HepG2 (cell line): Measurements from ENCODE around the gene CPNE4. TPM values are rescaled to one million over a fixed set of nuclear protein-coding genes. Genes with fewer than 3 reads are reported as not detected.

Experiments
- ATAC-seq: fragments of 200-7000 bp; cut with Tn5 transposase; 3 replicates; pipeline ENCODE4 v1.9.1; 2020; ENCODE audit warnings: mild to moderate bottlenecking, moderate library complexity
- BruUV-seq: library from RNA; stranded (reverse); fragments of 400-500 nt; replicated peaks from 2 replicates; lab custom pipeline; 2021; lab: Mats Ljungman, UMichigan
- CTCF ChIA-PET: fragments of 300-600 bp; formaldehyde crosslinking; extraction: SDS; loops from one replicate; lab custom pipeline; 2021; ENCODE audit warnings: low total read pairs, inconsistent platforms, low intra/inter-chr PET ratio; lab: Yijun Ruan, JAX
- POLR2A ChIA-PET: fragments of 350-600 bp; sonication (Branson Sonifier 250); formaldehyde crosslinking; loops from one replicate; lab custom pipeline; 2020; ENCODE audit warnings: antibody characterized with exemption, inconsistent platforms; lab: Yijun Ruan, JAX
- DNase-seq: peaks from one replicate; pipeline ENCODE4 v3.0.0-alpha.2; 2015; ENCODE audit warnings: low spot score
- FAIRE-seq: peaks from 3 replicates; lab custom pipeline; 2011; peaks lifted over from hg19 to GRCh38; lab: Jason Lieb, UNC
- H2AFZ ChIP-seq: one replicate; pipeline ENCODE4 v1.6.1; 2011; ENCODE audit warnings: low read length, inconsistent platforms
- H3K27ac ChIP-seq: fragments of 300-600 bp; 3 replicates; pipeline ENCODE4 v1.8.0; 2011; ENCODE audit warnings: mixed run types, mild to moderate bottlenecking, mixed read lengths, low read length, inconsistent platforms; ENCODE audit not compliant: insufficient read depth; ENCODE audit errors: extremely low read length
- H3K27me3 ChIP-seq, 2 experiments: fragments of 200-600 bp in 1 of 2; 2 replicates in 1 of 2; 3 replicates in 1 of 2; pipeline versions ENCODE4 v1.6.0 to v1.8.0; 2011; ENCODE audit warnings: low read length in 2 of 2, mild to moderate bottlenecking in 2 of 2, moderate library complexity in 2 of 2, inconsistent platforms in 1 of 2; ENCODE audit not compliant: insufficient read depth in 2 of 2, control insufficient read depth in 1 of 2
- H3K36me3 ChIP-seq, 2 experiments: fragments of 200-600 bp in 1 of 2; replicated peaks in 1 of 2; 2 replicates in 1 of 2; 3 replicates in 1 of 2; pipeline versions ENCODE4 v1.5.1 to v1.8.0; 2011; ENCODE audit warnings: low read length in 2 of 2, inconsistent platforms in 1 of 2; ENCODE audit not compliant: insufficient read depth in 2 of 2, control insufficient read depth in 1 of 2
- H3K4me1 ChIP-seq: 2 replicates; pipeline ENCODE4 v1.5.1; 2012; ENCODE audit warnings: low read length, inconsistent platforms; ENCODE audit not compliant: insufficient read depth
- H3K4me2 ChIP-seq: 2 replicates; pipeline ENCODE4 v1.6.0; 2011; ENCODE audit warnings: low read depth, low read length, inconsistent platforms
- H3K4me3 ChIP-seq, 3 experiments: fragments of 200-600 bp in 1 of 3; sonication (generic), shearing (Covaris generic) in 1 of 3; replicated peaks in 1 of 3; 2 replicates each; pipeline ENCODE4 v1.5.1; 2011 to 2016; ENCODE audit warnings: low read length in 3 of 3, inconsistent platforms in 2 of 3, low read depth in 2 of 3, mild to moderate bottlenecking in 2 of 3, control low read depth in 1 of 3, mixed read lengths in 1 of 3; ENCODE audit not compliant: insufficient read depth in 1 of 3
- H3K79me2 ChIP-seq: one replicate; pipeline ENCODE4 v1.6.1; 2011; ENCODE audit warnings: low read length, inconsistent platforms; ENCODE audit not compliant: insufficient read depth
- H3K9ac ChIP-seq: 2 replicates; pipeline ENCODE4 v1.6.0; 2011; ENCODE audit warnings: mild to moderate bottlenecking, low read depth, low read length, inconsistent platforms; ENCODE audit not compliant: insufficient read depth
- H3K9me3 ChIP-seq: 2 replicates; pipeline ENCODE4 v1.5.1; 2012; ENCODE audit warnings: mild to moderate bottlenecking, low read length
- H4K20me1 ChIP-seq: 2 replicates; pipeline ENCODE4 v1.6.0; 2011; ENCODE audit warnings: inconsistent platforms, mild to moderate bottlenecking, low read length, moderate library complexity; ENCODE audit not compliant: insufficient read depth
- MLLT10 ChIP-seq: sonication (generic); formaldehyde crosslinking; IDR thresholded peaks from 2 replicates; pipeline ENCODE4 v1.4.0; 2020; ENCODE audit warnings: missing genetic modification reagents
- NR2F2 ChIP-seq: IDR thresholded peaks from 2 replicates; pipeline ENCODE4 v1.6.1; 2012; ENCODE audit warnings: low read depth, inconsistent platforms, borderline replicate concordance
- REXO4 ChIP-seq: sonication (generic); formaldehyde crosslinking; IDR thresholded peaks from 2 replicates; pipeline ENCODE4 v1.8.0; 2022; ENCODE audit warnings: missing genetic modification reagents, mild to moderate bottlenecking, borderline replicate concordance
- SMC3 ChIP-seq: IDR thresholded peaks from 2 replicates; pipeline ENCODE4 v1.6.1; 2011; ENCODE audit warnings: low read length, improper control_type of control experiment
- U2AF2 ChIP-seq: fragments of 200-400 bp; formaldehyde crosslinking; IDR thresholded peaks from 2 replicates; pipeline ENCODE4 v1.6.1; 2017; ENCODE audit warnings: low read depth, mild to moderate bottlenecking, low read length
- ZFP82 ChIP-seq: sonication (generic); formaldehyde crosslinking; IDR thresholded peaks from 2 replicates; pipeline ENCODE4 v1.5.1; 2020; ENCODE audit warnings: mild to moderate bottlenecking, missing genetic modification reagents, borderline replicate concordance
- ZNF34 ChIP-seq: sonication (generic); formaldehyde crosslinking; IDR thresholded peaks from 2 replicates; pipeline ENCODE4 v1.4.0; 2020; ENCODE audit warnings: mild to moderate bottlenecking, missing genetic modification reagents, borderline replicate concordance
- WGBS: methylation state at CpG from one replicate; pipeline ENCODE4 v1.1.6; 2017; ENCODE audit warnings: low lambda C conversion rate; 5-methylcytosine and 5-hydroxymethylcytosine counted together
- in situ Hi-C: cut with HindIII; loops from 2 replicates; pipeline ENCODE4 v1.10.0; 2017; ENCODE audit warnings: low pct_unique_long_range_greater_than_20kb; ENCODE audit not compliant: extremely low pct_ligation_motif_present
- intact Hi-C: fragments of 100-400 bp; cut with micrococcal nuclease; formaldehyde crosslinking; loops from one replicate; pipeline ENCODE4 v1.10.0; 2022; ENCODE audit not compliant: unreplicated experiment
- polyA plus RNA-seq, 8 experiments: library from polyadenylated mRNA; depleted of rRNA in 3 of 8; stranded (reverse) in 7 of 8; unstranded in 1 of 8; fragments of >200 nt; fragmentation: Illumina TruSeq in 4 of 8; extraction: Trizol in 4 of 8; gene quantifications; 2 replicates each; pipeline versions ENCODE4 v1.2.1 to v1.2.3, GENCODE V29; 2011 to 2016; ENCODE audit warnings: low read depth in 4 of 8, missing spikeins in 1 of 8, mixed read lengths in 1 of 8; ENCODE audit not compliant: insufficient read depth in 1 of 8
- total RNA-seq, 5 experiments: library from RNA; depleted of rRNA; stranded (reverse); fragments of >200 nt; fragmentation: Illumina TruSeq; extraction: Trizol; gene quantifications; 2 replicates each; pipeline ENCODE4 v1.2.3, GENCODE V29; 2016; ENCODE audit warnings: low read depth in 1 of 5

The CPNE4 gene
- total and polyA plus RNA-seq, 2 of the 13 experiments (the other 11 are each of a cell fraction or from before 2014, with no cell fraction given): not detected

DNA sequence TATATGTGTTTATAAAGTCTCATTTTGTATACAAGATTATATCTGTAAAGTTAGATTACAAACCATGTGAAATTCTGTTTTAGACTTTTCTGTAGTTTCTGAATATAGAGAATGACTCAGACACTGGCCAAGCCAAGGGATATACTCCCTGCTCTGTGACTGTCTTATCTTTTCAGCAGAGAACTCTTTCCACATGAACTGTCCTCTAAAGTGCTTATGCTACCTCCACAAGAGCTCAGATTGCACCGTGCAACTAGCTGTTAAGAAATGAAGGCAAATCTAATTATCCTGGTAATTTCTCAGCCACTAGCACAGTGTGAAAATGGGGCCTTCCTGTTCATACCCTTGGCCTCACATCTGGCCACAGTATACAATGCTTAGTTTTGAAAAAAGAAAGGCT lies 44.3 kb upstream of the CPNE4 start:
- Histone ChIP-seq H4K20me1 (no peaks in the 10 kb centered on the region), H3K4me2 (no peak overlapping the region), H3K79me2 (no peaks in the 10 kb centered on the region), H3K9ac (no peak overlapping the region), H3K4me3 (no peak overlapping the region), H3K27ac (no peak overlapping the region), H3K9me3 (no peaks in the 10 kb centered on the region), H3K4me1 (no peaks in the 10 kb centered on the region)
- CTCF ChIA-PET: no interaction called here
- BruUV-seq: no TSS peak
- FAIRE-seq (no peak), ATAC-seq (no peak)
- intact Hi-C loops: no loop called here
- no peak for TF ChIP-seq ZNF34 (CRISPR knock-in tag)
- TF ChIP-seq ZFP82: no peak
- no peak for TF ChIP-seq MLLT10
- TF ChIP-seq NR2F2: no peak
- no peak for TF ChIP-seq SMC3
- TF ChIP-seq U2AF2: no peak
- TF ChIP-seq, all 625 proteins: peak for 0
- POLR2A ChIA-PET: no interaction called here
- no peaks in the 10 kb centered on the region for H3K36me3 ChIP-seq
- no peak for DNase-seq
- 0% methylated on average over 1 of the region's 1 CpG for WGBS
- in situ Hi-C loops: no loop called here
- no peaks in the 10 kb centered on the region for H3K27me3 ChIP-seq
- H2AFZ ChIP-seq: no peak overlapping the region

DNA sequence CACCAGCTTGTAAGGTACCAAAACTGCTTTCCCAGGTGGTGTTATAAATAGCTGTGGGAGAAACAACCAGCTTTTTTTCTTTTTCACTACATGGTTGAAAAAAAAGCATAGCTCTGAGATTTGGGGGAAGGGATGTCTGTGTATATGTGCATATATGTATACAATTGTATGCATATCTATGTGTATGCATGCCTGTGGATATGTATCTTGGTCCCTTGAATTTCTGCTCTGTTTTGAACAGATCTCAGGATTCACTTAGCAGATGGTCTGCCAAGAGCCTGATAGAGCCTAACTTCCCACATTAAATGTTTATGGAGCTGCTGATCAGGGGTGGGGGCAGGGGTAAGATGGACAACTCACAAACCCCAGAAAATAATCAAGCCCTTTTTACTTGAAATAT lies 39.0 kb upstream of the CPNE4 start:
- ChIA-PET CTCF (no interaction called here), POLR2A (no interaction called here)
- Histone ChIP-seq H2AFZ (no peak overlapping the region), H3K4me2 (no peak overlapping the region), H3K9me3 (no peaks in the 10 kb centered on the region), H3K4me3 (no peak overlapping the region), H3K9ac (no peak overlapping the region), H3K27ac (no peak overlapping the region), H3K79me2 (no peaks in the 10 kb centered on the region), H3K27me3 (no peaks in the 10 kb centered on the region), H3K36me3 (no peaks in the 10 kb centered on the region), H4K20me1 (no peaks in the 10 kb centered on the region), H3K4me1 (no peaks in the 10 kb centered on the region)
- DNase-seq: no peak
- ATAC-seq: no peak
- no peak for FAIRE-seq
- in situ Hi-C loops: no loop called here
- BruUV-seq: no TSS peak
- intact Hi-C loops: no loop called here
- TF ChIP-seq REXO4 (CRISPR knock-in tag): no peak
